Hematopoietic multipotent progenitor cell (in vitro differentiated cells): Measurements from ENCODE around the gene ARMC7. TPM values are rescaled to one million over a fixed set of nuclear protein-coding genes. Genes with fewer than 3 reads are reported as not detected.

Experiments
- DNase-seq, 3 donors: peaks; one replicate each; pipeline ENCODE4 v3.0.0-alpha.2; 2011 to 2015; ENCODE audit warnings: low read depth in 2 of 3, low spot score in 2 of 3
- total RNA-seq: library from RNA; depleted of rRNA; stranded (reverse); fragments of >200 nt; gene quantifications from one replicate; pipeline ENCODE4 v1.2.3, GENCODE V29; 2012

Gene ARMC7
- total RNA-seq, 1 donor = 10.8 TPM

- no peak for DNase-seq
Measured at GRCh38 chr17:75098861-75099260, 10.9 kb upstream of the ARMC7 start.

- DNase-seq = no peak
Measured at GRCh38 chr17:75099881-75100595, 9.7 kb upstream of the ARMC7 start.

- DNase-seq = peak in 2 of 3 donors; percentile 89 to 92
Measured at GRCh38 chr17:75102385-75102821, 7.4 kb upstream of the ARMC7 start.

GRCh38 chr17:75103601-75104554 lies 5.9 kb upstream of the ARMC7 start:
- DNase-seq = no peak

- peak in 1 of 3 donors; percentile 42 for DNase-seq
Measured at GRCh38 chr17:75105126-75106080, 4.4 kb upstream of the ARMC7 start.

- no peak for DNase-seq
Measured at GRCh38 chr17:75108193-75108592, 1.6 kb upstream of the ARMC7 start.

- peak in 1 of 3 donors; percentile 32 for DNase-seq
Measured at GRCh38 chr17:75109046-75109406, 743 bp upstream of the ARMC7 start.

- DNase-seq = peak in 1 of 3 donors; percentile 47
Measured at GRCh38 chr17:75110234-75110937, 617 bp downstream of the ARMC7 start.

GRCh38 chr17:75111777-75112335 lies 2.1 kb downstream of the ARMC7 start:
- DNase-seq = no peak

- peak; percentile 87 to 93 (median 90) for DNase-seq
Measured at GRCh38 chr17:75113798-75114551, 4.2 kb downstream of the ARMC7 start.

- peak in 1 of 3 donors; percentile 14 for DNase-seq
Measured at GRCh38 chr17:75114552-75115314, 5.0 kb downstream of the ARMC7 start.

- no peak for DNase-seq
Measured at GRCh38 chr17:75115555-75115954, 5.8 kb downstream of the ARMC7 start.

- DNase-seq = no peak
Measured at GRCh38 chr17:75116737-75117136, 7.0 kb downstream of the ARMC7 start.

- DNase-seq = no peak
Measured at GRCh38 chr17:75118307-75118706, 8.5 kb downstream of the ARMC7 start.

- DNase-seq = peak in 2 of 3 donors; percentile 93 to 95
Measured at GRCh38 chr17:75124041-75124818, 14.5 kb downstream of the ARMC7 start.

- no peak for DNase-seq
Measured at GRCh38 chr17:75124819-75125162, 15.0 kb downstream of the ARMC7 start.

- DNase-seq = no peak
Measured at GRCh38 chr17:75125984-75126383, 16.2 kb downstream of the ARMC7 start.
